NCI-H526 treated with DMSO at 0.1 percent for 48 hours (cell line): Measurements from ENCODE around the gene LURAP1L.

Experiments
- DNase-seq: peaks from one replicate; lab custom pipeline; 2025; lab: John Stamatoyannopoulos, UW

LURAP1L gene

DNA sequence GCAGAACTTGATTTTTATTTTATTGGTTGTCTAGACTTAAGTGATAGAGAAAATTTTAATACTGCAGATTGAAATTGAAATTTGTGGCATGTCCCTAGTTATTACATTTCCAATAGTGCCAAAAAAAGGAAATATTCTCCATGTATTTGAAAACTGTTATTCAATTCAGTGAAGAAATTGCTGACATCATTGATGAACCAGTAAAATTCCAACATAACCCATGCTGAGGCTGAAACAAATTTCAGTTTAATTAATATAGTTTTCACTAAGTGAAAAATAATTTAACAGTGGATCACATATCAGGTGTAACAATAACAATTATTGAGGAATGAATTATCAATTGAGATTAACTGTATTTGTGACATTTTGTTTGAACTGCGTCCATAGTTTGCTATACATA lies 38.7 kb downstream of the LURAP1L start:
- no peak for DNase-seq

DNA sequence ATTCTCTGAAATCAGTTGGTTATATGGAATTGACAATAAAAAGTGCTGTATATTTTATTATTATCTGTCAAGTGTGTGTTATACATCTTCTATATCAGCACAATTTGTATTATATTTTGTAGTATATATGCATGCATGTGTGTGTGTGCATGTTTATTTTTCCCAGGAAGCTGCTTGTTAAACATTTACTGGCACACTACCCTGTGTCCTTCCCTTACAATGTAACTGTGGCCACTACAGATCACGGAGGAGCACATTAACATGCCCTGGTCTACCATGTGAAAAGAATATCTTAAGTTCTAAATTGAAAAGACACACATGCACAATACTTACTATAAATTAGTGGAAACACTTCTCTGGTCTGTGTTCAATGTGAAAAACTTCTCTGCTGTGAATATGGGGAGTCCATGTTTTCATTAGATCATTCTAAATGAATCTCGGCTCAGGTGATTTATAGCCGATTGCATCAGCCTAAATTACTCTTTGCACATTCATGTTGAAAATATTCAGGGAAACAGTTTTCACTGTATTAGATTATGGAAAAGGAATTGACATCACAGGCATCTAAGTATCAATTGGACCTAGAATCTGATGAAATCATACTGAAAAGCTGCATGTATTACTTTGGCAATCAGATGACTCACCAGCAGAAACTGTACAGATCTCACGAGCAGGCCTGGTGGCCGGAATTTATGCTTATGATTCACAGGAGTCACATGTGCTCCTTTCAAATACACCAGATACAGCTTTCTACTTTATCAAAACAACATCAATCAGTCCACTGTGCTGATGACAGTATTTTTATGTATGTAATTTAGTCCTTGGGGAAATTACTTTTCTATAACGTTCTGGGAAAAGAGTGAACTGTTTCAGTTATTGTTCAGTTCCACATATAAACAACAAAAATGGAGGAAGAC lies 39.4 kb downstream of the LURAP1L start:
- DNase-seq = peak; percentile 25

DNA sequence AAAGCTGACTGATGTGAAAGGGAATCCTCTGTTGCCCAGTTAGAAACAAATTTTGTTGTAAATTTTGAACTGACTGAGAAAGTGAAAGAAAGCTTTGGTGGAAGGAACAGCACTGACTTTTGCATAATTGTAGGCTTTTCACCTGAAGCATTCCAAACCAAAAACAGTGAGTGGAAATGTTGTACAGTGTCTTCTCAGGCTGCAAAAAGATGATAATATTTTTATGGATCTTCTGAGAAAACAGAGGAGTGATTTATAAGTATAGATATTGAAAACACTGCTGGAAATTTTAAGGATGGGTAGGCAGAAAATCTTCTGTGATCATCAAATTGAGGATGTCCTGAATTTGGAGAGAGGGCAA lies 40.0 kb downstream of the LURAP1L start:
- no peak for DNase-seq

DNA sequence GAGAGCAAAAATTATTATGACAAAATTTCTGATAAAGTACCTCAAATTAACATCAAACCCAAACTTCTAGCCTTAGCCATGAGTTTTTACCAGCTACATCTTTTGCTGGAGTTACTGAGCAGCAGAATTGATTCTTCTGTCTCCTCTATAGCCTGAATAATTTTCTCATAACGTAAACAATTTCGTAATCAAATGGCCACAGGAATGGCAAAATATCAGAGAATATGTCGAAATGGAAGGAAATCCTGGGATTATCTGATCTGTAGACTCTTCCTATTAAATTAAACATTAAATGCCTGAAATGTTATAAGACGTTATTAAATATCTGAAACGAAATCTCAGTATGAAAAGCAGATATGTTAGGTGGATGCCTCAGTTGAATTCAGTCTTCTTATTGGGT lies 41.1 kb downstream of the LURAP1L start:
- no peak for DNase-seq

DNA sequence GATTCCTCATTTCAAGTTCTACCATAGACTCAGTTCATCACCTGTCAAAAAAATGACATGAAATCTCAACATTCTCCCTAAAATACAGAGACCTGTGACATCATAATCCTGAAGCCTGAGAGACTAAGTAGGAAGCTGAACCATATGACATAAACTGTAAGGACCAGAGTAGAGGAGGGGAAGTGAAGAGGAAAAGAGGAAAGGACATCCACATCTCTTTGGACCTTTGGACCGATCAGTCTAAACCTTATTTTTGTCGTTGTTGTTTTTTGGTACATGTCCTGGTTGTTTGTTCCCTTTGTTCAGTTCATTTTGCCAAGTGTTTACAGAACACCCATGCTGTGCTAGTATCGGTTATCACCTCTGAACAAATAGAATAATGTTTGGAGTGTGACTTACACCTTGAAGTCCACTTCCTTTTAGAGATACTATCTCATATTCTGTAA lies 41.9 kb downstream of the LURAP1L start:
- no peak for DNase-seq

DNA sequence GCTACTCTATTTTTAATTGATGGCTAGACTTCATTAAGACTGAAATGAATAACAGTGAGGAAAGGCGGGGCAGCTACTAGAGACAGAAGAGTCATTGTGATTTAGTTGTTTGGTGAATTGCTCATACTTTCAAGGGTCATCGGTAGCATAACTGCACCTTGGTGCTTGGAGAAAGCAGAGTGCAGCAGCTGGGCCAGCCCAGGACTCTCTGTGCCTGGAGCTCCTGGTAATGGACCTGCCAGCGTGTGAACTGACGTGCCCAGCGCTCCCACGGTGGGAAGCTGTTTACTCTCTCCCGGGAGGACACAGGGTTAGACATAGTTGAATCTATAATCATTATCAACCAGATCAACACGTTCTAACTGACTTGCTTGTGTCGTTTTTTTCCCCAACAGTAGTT lies 42.9 kb downstream of the LURAP1L start:
- DNase-seq = peak; percentile 39

DNA sequence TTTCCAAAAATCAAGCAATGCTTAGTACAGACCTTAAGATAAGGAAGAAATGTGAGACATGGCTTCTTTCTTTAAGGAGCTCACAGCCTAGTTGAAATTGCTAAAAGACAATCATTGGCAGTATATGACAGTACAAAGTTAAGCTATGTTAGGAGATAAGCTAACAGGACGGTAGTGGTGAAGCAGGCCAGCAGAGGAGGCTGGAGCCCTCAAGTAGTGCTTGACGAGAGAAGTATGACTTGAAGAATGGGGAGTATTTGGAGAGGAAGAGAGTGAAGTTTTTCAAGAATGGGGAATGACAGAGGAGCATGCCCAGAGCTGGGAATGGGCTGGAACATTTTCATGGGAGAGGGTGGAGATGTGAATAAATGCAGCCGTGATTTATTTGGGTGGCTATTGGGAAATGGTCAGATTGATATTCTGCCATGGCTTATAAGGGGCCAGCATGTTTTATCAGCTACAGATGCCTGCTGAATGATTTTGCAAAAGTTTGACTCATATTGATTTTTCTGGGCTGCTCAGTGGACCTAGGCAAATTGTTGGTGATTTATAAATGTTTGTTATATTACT lies 43.7 kb downstream of the LURAP1L start:
- DNase-seq = no peak

DNA sequence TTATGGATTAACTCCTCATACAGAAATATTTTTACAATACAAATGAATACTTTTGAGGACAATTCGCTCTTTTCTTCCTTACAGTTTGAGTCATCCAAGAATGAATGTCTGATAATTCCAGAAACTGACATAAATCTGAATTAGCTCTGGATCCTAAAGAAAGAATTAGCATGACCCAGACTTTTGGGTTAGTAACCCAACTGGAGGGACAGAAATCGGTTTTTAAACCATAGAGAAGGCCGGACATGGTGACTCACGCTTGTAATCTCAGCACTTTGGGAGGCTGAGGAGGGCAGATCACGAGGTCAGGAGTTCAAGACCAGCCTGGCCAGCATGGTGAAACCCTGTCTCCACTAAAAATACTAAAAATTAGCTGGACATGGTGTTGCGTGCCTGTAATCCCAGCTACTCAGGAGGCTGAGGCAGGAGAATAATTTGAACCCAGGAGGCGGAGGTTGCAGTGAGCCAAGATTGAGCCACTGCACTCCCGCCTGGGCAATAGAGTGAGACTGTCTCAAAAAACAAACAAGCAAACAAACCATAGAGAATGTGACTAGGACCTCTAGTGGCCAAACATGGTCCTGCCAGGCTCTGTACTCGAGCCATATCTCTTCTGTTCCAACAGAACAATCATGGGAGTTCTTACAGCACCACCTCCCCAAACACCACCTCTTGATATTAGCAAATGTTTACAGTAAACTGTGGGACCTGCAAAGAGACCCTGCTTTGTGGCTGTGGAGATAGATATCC lies 44.8 kb downstream of the LURAP1L start:
- DNase-seq = no peak

DNA sequence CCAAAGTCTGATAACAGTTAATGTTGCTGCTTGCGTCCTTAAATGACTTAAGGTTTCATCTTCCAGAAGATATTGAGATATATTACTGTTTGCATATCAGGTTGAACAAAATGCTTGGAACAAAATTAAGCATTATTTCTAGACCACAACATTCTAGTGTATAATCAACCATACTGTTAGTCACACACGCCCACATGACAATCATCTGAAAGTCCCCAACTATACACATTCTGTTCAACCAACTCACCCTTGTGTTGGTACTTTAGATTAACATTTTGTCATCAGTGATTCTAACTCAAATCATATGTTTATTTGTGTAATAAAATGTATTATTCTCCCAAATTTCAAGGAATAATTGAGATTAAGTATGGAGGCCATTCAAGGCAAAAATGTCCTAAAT lies 47.3 kb downstream of the LURAP1L start:
- DNase-seq = no peak

DNA sequence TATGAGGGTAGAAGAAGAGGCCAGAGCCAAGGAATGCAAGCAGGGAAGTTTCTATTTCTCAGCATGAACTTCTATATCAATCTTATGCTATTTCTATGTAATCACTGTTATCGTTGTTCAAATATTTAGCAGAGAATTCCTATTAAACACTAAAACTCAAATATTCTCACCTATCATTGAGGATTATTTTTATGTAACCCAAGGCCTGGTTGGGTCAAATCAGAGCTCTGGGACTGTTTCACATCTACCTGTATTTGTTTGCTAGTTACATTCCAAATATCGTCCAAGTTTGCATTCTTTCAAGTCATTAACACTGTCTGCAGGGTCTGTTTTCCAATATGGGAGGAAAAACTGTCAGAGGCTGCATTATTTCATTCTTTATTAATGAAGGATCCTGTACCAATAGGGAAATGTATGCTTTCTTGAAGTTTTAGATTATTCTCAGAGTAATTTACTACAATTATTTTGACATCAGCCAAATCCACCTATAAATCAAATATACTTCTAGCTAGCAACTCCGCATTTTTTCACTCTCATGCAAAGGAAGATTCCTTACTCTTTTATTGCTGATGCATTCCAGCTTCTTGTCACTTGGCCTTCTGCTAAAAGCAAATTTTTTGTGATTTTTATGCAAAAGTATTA lies 52.2 kb downstream of the LURAP1L start:
- no peak for DNase-seq

DNA sequence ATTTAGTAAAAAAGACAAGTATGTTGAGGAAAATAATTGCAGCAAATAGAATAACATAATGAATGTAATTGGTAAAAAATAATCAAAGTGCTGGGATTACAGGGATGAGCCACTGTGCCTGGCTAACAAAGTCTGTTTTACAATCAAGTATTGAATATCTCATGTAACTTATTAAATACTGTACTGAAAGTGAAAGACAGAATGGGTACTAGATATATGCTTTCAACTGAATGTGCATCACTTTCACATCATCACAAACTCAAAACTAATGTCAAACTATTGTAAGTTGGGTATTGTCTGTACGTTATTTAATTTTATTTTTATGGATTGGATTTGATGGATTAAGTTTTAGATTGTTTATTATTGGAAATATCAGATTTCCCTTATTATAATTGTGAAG lies 58.9 kb downstream of the LURAP1L start:
- no peak for DNase-seq

DNA sequence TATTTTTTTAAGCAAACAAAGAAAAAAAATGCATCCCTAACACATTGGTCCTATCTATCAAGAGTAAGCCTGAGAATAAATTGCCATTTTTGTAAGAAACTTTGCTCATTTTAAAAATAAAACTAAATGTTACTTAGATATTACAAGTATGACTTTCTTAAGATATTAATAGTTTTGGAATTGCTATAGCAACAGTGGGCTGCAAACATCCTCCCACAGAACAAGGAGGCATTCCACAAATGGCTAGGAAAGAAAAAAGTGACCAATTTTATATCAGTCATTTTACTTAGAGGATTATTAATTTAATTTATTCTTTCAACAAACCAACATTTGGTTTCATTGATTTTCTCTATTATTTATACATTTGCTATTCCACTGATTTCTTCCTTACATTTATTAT lies 63.7 kb downstream of the LURAP1L start:
- DNase-seq = no peak

DNA sequence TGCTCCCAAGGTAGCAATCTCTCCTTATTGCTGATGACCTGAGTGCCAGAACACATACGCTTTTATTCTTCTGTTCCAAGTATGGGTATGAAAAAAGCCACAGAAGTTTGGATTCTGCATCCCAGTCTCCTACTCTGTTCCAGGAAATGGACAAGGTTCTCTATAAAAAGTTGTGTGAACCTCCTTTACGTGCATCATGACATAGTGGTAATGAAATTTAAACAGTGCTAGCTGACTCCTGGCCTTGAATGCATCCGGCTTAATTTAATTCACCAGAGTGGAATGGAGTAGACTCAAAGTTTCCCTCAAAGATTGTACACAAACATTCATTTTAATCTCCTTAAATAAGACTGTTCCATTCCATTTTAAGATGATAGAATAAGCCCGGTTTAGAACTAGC lies 68.9 kb downstream of the LURAP1L start:
- DNase-seq = no peak

DNA sequence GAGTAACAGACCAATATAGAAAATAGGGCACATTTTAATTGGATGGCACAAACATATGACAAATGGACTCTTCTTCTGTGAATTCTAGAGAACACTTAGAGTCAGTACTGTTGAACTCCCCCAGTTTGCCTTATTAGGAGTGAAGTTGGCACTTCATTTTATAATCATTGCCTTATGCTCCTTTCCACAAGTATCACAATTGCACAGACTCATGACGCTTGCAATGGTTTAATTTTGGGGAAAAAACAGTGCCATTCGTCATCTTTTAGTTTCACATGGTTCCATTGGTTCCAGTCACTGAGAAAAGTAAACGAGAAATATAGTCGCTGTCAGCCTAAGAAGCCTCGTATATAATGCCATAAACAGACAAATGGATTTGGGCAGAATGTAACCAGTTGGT lies 71.2 kb downstream of the LURAP1L start:
- DNase-seq = no peak

DNA sequence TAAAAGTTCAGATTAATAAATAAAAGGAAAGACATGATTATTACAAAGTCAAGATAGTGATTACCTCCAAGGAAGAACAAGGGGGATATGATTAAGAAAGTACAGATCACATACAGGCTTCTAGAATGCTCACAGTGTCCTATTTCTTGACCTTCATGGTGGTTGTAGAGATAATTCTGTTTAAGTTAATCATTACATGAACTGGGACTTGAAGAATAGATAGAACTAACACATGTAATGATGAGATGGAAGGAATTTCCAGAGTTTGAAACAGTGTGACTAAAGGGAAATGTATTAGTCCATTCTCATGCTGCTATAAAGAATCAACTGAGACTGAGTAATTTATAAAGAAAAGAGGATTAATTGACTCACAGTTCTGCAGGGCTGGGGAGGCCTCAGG lies 72.7 kb downstream of the LURAP1L start:
- DNase-seq = no peak

DNA sequence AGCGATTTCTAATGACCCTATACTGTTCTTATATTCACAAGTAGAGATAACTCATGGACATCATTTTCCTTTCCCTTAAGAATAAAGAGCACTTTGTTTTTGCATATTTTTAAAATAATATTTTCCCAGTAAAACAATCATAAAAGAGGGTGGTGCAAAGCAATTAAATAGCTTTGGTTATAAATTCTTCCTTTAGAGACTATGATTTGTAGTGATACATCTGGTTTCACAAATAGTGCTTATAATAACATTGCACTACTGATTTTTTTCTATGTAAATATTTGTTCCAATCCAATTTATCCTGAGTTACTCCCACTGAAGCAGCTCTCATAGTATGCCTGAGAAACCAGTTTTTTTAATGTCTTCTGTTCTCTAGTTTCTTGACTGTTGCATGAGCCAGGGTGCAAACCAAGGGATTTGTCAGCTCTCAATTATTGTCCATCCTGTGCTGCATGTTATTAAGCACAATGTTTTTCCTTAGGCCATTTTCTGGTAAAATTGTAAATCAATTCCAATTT lies 74.7 kb downstream of the LURAP1L start:
- peak; percentile 61 for DNase-seq

DNA sequence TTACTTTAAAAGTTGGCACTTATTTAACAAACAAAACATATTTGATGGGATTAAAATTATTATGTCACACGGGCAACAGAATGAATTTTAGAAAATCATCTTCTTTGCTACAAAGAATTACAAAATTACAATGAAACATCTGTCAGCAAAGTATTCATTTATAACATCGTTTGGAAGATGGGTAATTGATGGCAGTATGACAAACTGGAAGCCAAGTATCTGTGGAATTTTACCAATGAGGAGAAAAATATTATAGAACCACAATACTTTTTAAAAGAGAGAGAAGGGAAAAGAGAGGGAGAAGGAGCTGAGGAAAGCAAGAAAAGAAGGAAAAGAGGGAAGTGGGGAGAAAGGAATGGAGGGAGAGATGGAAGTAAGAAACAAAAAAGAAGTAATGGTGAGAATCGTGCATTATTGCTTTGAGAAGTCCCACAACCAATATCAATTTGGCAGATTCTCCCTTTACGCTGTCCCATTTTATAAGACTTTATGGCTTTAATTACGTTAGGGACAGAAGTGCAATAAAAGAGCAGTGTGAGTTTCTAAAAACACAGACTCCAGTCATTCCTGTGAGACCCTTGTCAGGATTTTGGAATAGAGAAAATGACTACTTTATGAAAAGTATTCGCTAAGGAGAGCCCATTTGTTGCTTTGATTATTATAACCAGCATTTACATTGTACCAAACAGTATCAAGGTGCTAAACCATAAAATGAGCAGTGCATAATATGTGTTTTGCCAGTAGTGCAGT lies 76.7 kb downstream of the LURAP1L start:
- no peak for DNase-seq

DNA sequence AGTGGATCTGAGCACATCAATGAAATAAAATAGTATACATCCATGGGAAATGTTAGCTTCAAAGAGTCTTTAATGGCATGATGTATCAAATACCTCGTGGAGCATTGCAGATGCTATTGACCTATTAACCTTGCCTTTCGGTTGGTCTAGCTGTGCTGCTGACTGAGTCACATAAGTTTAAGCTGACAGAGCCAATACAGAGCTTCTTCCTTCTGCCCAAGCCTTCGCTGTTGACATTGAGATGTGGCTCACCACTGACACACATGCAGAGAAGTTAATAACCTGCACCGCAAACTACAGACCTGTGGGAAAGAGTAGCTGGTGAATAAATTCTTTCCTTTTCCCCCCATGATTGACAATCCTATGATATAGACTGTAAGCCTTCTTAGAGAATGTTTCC lies 78.2 kb downstream of the LURAP1L start:
- no peak for DNase-seq

DNA sequence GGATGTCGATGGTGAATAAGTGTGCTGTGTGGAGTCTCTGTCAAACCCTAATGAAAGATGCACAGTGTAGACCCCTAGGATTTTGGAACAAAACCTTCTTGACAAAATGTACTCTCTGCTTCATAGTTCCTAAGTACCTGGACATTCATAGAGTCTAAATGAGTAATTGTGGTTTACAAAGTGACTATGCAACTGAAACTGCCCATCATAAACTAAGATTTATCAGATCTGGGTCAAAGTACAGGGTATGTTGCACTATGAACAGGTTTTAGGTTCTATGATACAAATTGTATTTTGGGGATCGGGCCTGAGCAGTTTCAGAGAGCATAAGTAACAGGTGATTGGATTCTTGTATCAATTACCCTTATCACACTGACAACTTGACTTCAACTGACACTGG lies 79.4 kb downstream of the LURAP1L start:
- no peak for DNase-seq

DNA sequence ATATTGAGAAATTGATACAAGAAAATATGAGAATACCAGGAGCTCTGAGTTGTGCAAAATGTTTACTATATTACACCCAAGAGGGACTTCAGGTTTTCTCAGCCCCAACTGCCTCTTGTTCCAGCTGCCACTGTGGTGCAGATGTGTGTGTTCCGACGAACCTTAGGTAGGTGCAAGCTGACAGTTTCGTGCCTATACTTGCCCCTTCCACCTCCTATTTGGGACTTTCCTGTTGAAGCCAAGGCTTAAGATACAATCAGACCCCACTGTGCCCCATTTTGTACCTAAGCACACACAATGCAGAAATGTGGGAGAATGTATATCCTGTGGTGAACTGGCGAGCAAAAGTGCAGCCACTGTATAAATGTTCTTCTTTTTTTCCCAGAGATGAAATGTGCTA lies 80.2 kb downstream of the LURAP1L start:
- no peak for DNase-seq

DNA sequence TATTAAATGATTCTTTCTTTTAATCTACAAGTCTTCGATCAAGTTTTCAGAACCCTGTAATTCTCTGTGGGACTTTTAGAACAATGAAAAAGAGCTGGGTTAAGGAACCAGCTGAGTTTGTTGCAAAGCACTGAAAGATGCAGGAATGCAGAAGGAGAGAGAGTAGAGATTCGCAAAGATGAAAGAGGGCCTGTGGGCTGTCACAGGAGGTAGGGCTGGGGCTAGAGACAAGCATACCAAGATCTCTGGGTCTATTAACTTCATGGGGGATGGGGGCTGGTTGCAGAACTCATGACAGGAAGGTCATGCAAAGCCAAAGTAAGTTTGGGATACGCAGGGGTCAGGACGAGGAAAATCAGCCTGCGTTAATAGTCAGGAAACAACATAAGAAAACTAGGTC lies 81.8 kb downstream of the LURAP1L start:
- DNase-seq = no peak
